Measurements from ENCODE around the gene IAH1.
"Not testable (repeated sequence)": the region's sequence is repeated elsewhere in the genome, so short reads cannot be mapped to it uniquely, and the experiment has no call there.

Gene IAH1

DNA sequence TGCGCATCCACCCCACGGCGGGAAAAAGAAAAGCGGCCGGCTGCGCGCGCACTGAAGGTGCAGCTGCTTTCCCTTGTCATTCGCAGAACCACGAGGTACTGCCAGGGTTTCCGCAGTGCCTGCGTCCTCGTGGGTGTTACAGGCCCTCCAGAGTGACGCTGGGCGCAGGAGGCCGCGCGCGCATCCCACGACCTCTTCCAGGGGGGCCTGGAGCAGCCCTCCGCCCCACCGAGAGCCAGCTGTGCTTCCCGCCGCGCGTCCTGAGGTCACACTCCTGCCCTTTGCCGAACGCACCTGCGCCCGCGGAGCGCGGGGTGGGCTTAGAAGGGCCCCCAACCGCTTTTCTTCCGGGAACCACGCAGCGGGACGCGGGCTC is 378 bp upstream of the IAH1 start:
- no peak for DNase-seq

DNA sequence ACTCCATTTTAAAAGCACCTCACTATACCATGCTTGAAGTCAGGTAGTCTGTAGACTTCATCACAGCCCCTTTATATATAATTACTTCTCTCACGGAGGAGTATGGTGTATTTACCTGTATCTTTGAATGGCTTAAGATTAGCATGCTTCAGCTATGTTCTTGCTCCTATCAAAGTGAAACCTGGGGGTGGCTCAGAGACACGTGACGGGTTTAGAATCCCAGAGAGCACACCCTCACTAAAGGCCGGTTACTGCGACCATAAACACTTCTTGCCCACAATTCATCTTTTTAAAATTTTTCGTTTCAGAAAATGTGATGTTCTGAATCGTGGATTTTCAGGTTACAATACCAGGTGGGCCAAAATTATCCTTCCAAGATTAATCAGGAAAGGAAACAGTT is 3.6 kb downstream of the IAH1 start:
- DNase-seq = no peak

DNA sequence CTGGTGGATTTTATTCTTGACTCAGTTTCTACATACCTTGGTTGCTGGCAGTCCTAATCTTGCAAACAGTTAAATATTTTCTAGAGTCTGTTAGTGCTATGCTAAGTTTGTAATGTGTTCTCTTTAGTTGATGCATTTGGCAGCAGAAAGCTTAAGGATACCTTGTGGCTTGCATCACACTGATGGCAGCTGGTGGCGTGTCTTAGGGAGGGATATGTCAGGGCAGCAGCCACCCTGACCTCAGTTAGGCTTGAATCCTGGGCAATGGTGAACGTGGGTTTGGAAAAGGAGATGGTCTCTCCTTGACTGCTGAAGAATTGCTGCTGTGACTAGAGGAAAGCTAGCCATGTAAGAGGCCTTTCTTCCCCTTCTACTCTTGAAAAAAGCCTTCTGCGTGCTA is 4.2 kb downstream of the IAH1 start:
- DNase-seq = no peak

DNA sequence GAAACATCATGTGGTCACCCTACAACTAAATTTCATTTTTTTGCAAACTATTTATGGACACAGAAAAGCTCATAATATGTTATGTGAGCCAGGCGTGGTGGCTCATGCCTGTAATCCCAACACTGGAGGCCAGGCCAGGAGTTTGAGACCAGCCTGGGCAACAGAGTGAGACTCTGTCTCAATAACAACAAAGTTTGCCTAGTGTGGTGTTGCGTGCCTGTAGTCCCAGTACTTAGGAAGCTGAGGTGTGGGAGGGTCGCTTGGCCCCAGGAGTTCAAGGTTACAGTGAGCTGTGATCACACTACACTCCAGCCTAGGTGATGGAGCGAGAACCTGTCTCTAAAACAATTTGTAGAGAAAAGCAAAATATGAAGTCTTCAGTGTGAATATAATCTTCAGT is 5.8 kb downstream of the IAH1 start:
- no peak for DNase-seq

DNA sequence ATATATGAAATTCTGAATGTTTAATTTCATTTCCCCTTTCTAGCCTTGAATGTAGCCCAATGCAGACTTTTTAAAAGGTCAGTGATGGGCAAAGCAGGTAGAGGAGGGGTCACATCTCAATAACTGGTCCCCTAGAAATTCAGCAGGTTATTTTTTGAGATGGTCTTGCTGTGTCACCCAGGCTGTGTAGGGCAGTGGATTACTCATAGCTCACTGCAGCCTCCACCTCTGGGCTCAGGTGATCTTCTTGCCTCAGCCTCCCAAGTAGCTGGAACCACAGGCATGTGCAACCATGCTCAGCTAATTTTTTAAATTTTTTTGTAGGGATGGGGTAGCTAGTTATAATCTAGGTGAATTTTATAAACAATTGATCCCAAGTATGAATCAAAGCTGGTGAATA is 8.8 kb downstream of the IAH1 start:
- DNase-seq = no peak

DNA sequence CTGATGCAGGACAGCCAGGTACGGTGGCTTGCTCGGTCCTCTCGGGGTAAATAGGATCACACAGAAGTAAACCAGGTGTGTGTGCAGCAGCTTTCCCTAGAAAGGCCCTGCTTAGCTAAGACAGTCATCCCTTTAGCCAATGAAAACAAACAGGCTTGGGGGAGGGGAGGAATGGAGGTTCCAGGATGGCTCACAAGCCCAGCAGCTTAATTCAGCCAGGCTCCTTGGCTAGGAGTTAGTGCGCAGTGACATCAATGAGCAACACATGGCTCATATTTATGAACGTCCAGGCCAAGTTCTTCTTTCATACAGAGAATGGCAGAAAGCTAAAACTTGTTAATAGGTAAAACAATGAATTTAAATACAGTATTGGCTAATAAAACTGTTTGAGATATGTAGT is 10.2 kb downstream of the IAH1 start:
- DNase-seq = no peak

DNA sequence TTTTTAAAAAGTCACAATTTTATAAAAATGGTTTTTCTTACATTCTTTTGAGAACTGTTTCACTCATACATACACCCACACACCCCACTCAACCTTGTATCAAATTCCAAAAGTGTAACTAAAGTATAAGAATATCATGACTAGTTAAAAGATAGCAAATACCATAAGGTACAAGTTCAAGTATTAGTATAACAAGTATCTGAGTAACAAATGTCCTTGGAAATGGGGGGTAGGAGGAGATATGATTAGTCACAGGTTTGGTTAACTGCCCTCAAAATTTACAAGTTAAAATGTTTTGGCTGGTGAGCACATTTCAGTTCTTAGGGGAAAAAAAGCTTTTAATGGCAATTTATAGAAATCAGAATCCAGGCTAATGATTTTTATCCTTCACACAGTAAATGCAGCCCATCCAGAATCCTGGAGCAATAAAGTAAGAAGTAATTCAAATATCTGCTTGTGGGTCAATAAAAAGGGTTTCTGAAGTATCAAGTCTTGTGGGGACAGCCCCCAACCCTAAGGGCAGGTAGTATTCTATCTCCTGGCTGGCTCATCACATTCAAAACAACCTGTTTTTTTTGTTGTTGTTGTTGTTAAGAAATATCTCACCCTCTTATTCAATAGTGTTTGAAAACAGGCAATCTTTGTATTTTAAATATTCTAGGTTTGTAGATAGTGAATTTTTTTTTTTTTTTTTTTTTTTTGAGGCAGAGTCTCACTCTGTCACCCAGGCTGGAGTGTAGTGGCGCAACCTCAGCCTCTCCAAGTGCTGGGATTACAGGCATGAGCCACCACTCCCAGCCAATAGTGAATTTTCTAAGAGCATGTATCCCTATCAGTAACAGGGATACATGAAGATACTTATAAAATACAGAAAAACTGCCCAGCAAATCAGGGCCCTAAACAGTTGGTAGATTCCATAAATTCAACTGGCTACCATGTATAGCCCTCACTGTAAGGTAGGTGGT is 14.5 kb downstream of the IAH1 start:
- no peak for DNase-seq

DNA sequence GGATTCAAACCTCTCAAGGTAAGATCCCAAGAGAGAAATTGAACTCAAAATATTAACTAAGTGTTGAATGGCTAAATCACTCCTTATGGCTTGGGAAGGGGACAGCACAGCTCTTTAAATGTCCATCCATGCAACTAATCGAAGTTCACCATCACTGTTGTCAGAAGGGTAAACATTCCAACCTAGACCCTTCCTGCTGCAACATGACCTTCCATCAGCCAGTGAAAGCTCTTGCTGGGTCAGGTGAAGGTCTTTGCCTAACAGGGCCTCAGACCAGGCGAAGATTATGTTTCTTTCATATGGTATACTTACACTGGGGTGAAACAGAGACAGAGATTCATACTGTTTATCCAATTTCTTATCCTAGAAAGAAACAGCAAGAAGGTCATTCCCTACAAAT is 16.4 kb downstream of the IAH1 start:
- DNase-seq = no peak

DNA sequence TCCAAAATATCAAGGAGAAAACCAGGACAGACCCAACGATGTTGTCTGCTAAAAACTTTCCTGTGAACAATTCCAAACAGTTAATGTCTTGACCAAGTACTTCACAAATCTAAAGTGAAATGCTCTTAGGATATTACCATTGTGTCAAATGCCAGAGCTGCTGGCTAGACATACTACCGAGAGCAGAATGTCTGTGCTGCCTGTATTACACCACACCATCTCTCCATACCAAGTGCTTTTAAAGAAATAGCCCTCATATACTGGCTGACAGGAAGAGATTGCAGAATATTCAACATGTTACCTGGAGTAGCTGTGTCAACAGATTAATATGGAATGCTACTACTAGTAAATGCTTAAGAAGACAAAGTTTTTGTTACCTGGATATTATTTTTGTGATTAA is 18.6 kb downstream of the IAH1 start:
- no peak for DNase-seq

DNA sequence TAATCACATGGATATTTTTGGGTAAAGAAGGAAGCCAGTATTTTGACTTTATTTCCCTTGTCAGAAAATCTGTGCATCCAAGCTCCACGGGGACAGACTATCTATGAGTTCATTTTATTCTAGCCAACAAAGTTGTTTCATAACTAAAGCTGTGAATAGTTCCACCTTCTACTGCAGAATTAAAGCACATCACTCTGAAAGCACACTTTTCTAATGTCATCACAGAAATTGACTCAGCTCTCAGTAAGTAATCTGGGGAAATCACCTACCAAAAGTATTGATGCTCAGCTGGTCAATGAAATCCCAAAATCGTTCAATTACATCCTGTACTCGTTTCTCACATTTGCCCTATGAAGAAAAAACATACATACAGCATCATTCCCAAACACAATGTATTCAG is 19.1 kb downstream of the IAH1 start:
- no peak for DNase-seq

DNA sequence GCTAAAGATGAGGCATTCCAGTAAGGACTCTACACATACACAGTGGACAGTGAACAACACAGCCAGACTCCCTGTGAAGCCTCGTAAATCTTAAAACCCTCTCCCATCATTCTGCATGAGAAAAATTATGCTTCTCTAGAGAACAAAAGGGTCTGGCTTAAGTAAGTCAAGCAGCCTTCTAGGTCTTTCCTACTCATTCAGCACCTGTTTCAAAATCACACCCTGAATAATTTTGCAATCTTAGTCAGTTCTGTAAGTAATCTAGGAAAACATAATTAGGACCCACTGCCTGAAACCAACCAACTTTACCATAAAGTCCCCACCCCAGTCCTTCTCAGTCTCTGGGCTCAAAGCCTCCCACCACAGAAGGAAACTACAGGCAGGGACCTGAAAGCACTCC is 19.7 kb downstream of the IAH1 start:
- no peak for DNase-seq

DNA sequence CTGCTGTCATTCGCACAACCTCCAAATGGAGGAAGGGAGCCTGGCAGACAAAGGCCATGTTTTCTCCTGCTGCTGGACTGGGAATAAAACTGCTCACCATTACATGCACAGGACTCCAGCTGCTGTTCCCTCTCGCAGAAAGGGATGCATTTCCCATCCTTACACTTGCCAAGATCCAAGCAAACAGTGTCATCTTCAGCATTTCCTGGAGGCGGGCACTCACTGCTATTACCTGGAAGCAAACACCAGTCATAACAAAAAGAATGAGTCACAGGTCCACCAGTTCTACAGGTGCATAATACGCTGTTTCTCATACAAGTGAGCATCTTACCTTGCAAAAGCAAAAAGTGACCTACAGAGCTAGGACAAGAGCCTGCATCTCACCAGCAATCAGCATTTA is 22.7 kb downstream of the IAH1 start:
- DNase-seq = no peak

DNA sequence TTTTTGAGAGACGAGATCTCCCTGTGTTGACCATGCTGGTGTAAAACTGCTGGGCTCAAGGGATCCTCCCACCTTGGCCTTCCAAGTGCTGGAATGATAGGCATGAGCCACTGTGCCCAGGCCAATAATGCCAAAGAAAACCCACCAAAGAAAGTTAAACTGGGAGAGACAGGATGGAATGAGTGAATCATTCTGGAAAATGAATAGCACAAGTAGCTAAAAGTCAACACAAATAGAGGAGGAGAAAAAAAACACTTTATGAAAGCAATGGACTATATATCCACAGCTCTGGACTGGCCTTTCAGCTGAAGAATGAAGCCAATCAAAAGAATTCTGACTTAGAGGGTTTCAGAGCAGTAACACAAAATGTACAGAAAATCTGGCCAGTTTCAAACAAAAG is 23.9 kb downstream of the IAH1 start:
- no peak for DNase-seq

DNA sequence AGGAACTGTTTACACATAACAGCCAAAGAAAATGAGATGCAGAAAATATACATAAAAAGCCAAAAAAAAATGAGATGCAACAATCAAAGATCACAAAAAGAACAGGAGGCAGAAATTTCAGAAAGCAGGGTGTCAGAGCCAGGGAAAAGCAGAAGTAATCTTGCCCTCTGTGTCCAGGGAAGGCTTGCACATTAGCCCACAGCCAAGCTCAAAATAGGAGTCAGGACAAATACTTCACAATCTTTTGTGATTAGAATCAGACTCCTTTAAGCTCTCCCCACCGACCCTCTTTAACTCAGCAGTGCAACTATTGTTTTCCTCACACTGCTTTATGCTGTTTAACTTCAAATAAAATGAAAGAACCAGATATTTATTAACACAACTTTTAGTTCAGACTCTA is 34.6 kb downstream of the IAH1 start:
- DNase-seq = no peak

DNA sequence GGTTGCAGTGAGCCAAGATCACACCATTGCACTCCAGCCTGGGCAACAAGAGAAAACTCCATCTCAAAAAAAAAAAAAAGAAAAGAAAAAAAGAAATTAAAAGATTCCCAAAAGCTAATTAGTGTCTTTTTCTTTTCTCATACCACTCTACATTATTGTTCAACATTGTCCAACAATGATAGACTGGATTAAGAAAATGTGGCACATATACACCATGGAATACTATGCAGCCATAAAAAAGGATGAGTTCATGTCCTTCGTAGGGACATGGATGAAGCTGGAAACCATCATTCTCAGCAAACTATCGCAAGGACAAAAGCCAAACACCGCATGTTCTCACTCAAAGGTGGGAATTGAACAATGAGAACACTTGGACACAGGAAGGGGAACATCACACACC is 39.6 kb downstream of the IAH1 start:
- DNase-seq = not testable (repeated sequence)

DNA sequence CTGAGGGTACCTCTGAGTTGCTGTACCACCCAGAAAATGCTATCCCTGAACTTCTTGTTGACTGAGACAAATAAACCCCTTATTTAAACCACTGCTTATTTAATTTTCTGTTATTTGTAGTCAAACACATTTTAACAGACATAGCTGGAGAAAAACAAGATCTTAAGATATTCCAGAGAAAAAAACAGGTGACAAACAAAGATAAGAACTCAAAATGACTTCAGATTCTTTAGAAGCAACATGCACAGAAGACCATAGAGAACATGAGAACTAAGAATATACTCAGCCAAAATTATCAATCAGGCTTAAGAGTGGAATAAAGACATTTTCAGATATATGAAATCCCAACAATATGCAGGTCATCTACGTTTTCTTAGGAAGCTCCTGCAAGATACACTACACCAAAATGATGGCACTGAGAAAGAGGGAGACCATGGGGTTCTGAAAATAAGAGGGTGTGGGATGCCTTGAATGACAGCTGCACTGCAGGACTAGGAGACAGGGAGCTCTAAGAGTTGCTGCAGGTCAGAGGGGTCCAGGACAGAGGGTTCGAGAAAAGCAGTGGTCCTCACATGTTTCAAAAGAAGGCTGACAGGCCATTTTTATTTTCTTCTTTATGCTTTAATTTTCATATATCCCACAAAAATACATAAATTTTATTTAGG is 42.9 kb downstream of the IAH1 start:
- no peak for DNase-seq

DNA sequence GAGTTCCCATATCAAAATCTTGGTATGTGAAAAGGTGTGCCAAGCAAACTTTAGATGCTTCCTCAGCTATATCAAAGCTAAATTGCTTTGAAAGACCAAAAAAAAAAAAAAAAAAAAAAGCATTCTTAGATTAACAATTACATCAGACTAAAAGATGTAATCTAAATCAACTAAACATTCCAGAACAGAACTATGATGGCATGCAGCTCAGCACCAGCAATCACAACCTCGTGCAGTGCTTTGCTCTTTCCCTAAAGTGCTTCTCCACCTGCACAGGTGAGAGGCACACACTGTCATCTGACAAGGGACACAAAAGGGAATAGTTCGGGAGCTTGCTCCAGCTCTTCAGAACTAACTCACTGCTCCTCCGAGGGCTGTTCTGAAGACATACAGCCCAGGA is 43.8 kb downstream of the IAH1 start:
- DNase-seq = no peak

DNA sequence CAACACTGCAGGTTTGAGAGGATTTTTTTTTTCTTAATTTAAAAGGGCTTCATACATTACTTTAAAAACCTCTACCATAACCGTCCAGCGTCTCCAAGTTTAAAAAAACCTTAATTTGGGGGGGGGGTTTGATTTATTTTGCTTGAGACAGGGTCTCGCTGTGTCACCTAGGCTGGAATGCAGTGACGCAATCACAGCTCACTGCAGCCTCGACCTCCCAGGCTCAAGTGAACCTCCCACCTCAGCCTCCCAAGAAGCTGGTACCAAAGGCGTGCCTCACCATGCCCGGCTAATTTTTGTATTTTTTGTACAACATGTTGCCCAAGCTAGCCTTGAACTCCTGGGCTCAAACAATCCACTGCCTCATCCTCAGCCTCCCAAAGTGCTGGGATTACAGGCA is 44.4 kb downstream of the IAH1 start:
- no peak for DNase-seq

DNA sequence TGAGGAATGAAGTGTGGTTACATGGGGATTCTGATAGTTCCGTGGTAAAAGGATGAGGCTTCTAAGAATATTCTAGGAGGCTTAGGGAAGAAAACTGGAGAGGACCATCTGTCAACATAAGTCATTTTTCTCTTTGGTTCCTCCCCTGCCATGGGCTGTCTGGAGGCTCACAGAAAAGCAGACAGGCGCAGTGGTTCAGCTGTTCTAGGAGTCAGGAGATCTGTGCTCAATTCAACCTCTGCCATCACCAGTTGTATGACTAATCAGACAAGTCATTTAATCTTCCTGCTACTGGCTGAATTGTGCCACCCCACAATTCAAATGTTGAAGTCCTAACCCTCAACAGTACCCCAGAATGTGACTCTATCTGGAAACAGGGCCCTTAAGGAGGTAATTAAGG is 44.9 kb downstream of the IAH1 start:
- no peak for DNase-seq

DNA sequence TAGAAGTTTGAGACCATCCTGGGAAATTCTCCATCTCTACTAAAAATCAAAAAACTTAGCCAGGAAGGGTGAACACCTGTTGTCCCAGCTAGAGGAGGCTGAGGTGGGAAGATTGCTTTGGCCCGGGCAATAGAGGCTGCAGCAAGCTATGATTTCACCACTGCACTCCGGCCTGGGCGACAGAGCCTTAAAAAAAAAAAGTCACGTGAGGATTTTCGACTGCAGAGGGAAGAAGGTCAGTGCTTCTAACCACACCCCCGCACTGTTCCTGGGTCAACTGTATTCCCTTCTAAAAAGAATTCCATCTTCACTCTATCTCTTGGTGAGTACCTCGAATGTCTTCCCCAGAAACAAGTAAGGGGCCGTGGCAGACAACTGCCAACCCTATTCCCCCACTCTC is 49.9 kb downstream of the IAH1 start:
- DNase-seq = no peak

DNA sequence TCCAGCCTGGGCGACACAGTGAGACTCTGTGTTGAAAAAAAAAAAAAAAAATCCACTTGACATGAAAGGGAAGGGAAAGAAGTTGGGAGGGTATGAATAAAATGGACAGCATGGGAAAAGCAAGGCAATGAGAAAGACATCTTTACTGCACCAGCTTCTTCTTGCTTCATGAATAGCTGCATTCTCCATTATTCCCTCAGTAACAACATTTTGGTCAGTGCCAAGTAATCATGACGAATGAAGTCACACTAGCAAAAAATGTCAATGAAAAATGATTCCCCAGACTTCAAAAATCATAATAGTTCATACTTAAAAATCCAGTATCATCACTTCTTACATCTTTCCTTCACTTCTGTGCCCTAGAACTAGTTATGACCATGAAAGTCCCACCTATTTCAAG is 50.9 kb downstream of the IAH1 start:
- DNase-seq = no peak

DNA sequence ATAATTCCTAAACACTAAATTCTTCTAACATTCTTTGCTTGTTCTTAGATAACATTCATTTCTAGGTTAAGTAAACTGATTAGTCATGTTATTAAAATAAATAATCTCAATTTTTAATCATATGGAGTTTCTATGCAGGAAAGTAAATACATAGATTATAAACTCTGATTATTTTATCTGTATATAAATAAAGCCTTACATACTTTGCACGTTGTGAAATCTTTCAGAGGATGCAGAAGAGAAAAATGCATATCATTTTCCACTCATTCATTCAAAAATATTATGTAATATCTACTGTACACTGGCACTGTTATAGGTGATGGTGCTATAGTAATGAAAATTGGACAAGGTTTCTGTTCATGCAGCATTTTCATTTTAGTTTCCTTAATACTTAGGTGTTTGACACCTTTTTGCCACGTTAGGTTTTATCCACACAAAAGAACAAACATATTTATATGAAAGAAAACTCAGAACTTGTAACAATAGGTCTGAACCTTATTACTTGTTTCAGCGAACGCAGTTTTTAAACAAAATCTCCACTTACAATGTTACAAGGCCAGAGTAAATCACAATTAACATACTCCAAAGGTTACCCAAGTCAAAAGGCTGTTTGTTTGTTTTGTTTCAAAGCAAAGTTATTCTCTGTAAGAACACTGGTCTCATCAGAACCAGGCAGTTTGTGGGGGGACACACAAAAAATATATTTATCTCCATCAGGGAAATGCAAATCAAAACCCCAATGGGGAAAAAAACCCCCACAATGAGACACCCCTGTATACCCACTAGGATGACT is 53.8 kb downstream of the IAH1 start:
- no peak for DNase-seq

DNA sequence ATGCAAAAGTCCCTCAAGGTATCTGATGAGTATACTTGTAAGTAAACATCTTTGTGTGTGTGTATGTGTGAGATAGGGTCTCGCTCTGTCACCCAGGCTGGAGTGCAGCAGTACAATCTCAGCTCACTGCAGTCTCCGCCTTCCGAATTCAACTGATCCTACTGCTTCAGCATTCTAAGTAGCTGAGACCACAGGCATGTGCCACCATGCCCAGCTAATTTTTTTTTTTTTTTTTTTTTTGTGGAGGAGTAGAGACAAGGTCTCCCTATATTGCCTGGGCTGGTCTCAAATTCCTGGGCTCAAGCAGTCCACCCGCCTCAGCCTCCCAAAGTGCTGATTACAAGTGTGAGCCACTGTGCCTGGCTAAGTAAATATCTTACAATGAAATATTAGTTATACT is 58.1 kb downstream of the IAH1 start:
- DNase-seq = no peak

DNA sequence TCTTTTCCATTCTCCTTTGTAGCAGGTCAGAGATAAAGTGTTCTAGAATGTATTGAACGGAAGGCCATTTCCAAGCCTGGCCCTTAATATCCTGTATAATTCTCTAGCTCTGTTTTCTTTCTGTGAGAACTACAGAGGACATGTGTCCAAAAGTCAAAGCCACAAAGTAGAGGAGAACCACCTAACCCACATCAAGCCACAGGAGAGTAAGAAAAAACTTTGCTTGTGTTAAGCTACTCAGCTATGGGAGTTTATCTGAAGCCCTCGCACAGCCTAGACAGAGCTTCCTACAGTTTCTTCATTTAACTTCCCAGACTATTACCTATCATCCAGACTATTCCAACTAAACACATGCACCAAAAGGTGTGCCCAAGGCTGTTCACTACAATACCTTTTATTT is 59.3 kb downstream of the IAH1 start:
- no peak for DNase-seq

All from DMS79 (cell line).